ENCODE data around the gene PPFIA3. TPM values are rescaled to one million over a fixed set of nuclear protein-coding genes. Genes with fewer than 3 reads are reported as not detected.

The PPFIA3 gene
- total and polyA plus RNA-seq, 2 donors (not counting 1 experiment from before 2014, with no cell fraction given) = 2.1 to 3.4 TPM

DNA sequence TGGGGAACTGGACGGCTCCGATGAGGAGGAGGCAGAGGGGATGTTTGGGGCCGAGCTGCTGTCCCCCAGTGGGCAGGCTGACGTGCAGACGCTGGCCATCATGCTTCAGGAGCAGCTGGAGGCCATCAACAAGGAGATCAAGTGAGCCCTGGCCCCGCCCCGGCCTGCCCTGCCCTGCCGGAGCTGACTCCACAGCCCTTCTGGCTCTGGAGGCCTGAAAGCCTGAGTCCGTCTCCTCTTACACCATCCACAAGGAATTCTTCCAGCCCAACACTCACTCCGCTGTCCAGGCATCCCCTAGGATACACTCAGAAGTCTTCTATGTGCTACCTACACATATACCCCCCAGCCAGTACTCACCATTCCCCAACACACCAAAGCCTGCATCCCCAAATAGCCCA is 17.4 kb downstream of the PPFIA3 start:
- Histone ChIP-seq H3K9ac (ENCODE audit: low read length) (no peak overlapping the region), H4K20me1 (ENCODE audit: control insufficient read depth, insufficient read depth, low read length, poor library complexity, severe bottlenecking) (no peaks in the 10 kb centered on the region), H2AFZ (ENCODE audit: insufficient read depth, low read depth, low read length, poor library complexity, severe bottlenecking) (no peak overlapping the region), H3K4me3 (ENCODE audit: control extremely low read depth in 1 of 5, extremely low read depth in 1 of 5, insufficient read depth in 1 of 5, low read depth in 2 of 5, low read length in 4 of 5) (no peak overlapping the region), H3K4me1 (ENCODE audit: control insufficient read depth in 2 of 2, insufficient read depth in 2 of 2, low read length in 2 of 2) (peaks cover 6 to 11% of the 10 kb centered on the region in 2 donors), H3K79me2 (ENCODE audit: control insufficient read depth, insufficient read depth, low read length) (no peaks in the 10 kb centered on the region), H3K27ac (ENCODE audit: low read length in 2 of 2) (no peak overlapping the region), H3K27me3 (replicated peaks in 1 of 4; ENCODE audit: control extremely low read depth in 1 of 4, control insufficient read depth in 3 of 4, insufficient read depth in 4 of 4, low read length in 3 of 4) (peaks cover 0 to 35% (median 7%) of the 10 kb centered on the region in 4 experiments), H3K4me2 (replicated peaks; ENCODE audit: low read depth, low read length, poor library complexity, severe bottlenecking) (no peak overlapping the region), H3K9me3 (ENCODE audit: control extremely low read depth in 1 of 3, control insufficient read depth in 2 of 3, insufficient read depth in 1 of 3, low read length in 2 of 3) (peaks cover 0 to 24% (median 2%) of the 10 kb centered on the region in 3 donors), H3K36me3 (replicated peaks in 1 of 2; ENCODE audit: control extremely low read depth in 1 of 2, control insufficient read depth in 1 of 2, extremely low read depth in 1 of 2, insufficient read depth in 2 of 2, low read length in 1 of 2) (no peaks in the 10 kb centered on the region)
- Mint-ChIP-seq H3K4me1 (peaks cover 9% of the 10 kb centered on the region), H3K9me3 (ENCODE audit: insufficient read depth) (no peaks in the 10 kb centered on the region), H3K27me3 (peaks cover 39% of the 10 kb centered on the region), H3K27ac (no peak overlapping the region), H3K4me3 (no peak overlapping the region)
- no peak for TF ChIP-seq EZH2 (IDR thresholded peaks at IDR 0.05; ENCODE audit: borderline replicate concordance, insufficient read depth, low read depth, low read length, poor library complexity, severe bottlenecking)
- TF ChIP-seq, protein P1, sequence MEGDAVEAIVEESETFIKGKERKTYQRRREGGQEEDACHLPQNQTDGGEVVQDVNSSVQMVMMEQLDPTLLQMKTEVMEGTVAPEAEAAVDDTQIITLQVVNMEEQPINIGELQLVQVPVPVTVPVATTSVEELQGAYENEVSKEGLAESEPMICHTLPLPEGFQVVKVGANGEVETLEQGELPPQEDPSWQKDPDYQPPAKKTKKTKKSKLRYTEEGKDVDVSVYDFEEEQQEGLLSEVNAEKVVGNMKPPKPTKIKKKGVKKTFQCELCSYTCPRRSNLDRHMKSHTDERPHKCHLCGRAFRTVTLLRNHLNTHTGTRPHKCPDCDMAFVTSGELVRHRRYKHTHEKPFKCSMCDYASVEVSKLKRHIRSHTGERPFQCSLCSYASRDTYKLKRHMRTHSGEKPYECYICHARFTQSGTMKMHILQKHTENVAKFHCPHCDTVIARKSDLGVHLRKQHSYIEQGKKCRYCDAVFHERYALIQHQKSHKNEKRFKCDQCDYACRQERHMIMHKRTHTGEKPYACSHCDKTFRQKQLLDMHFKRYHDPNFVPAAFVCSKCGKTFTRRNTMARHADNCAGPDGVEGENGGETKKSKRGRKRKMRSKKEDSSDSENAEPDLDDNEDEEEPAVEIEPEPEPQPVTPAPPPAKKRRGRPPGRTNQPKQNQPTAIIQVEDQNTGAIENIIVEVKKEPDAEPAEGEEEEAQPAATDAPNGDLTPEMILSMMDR (IDR thresholded peaks at IDR 0.05) = no peak
- CTCF ChIA-PET = no interaction called here
- 94% methylated on average over 10 of the region's 10 CpGs for WGBS (ENCODE audit: insufficient coverage)
- intact Hi-C loops (cut with micrococcal nuclease) = no loop called here
- POLR2A ChIA-PET = no interaction called here
- ATAC-seq (ENCODE audit: low read depth) (no peak), DNase-seq (no peak)

DNA sequence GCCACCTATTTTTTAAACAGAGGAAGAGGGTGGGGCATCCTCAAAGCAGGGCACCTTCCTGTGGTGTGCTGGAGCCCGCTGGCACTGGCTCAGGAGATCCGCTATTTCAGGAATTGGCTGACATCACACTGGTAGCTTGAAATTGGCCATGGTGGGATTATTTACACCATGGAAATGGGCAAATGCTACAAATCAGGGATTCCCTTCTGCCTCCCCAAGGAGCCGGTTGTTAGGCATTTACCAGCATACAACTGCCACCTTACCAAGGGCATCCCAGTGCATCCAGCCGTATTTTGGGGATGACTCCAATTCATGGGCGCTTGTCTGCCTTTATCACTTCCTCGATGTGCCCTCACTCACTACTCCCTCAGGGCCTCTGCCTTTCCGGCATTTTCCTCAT is 21.6 kb downstream of the PPFIA3 start:
- Histone ChIP-seq H3K9ac (ENCODE audit: low read length) (no peak overlapping the region), H3K9me3 (ENCODE audit: control extremely low read depth in 1 of 3, control insufficient read depth in 2 of 3, insufficient read depth in 1 of 3, low read length in 2 of 3) (peaks cover 0 to 16% (median 0%) of the 10 kb centered on the region in 3 donors), H3K4me1 (ENCODE audit: control insufficient read depth in 2 of 2, insufficient read depth in 2 of 2, low read length in 2 of 2) (peaks cover 12 to 13% of the 10 kb centered on the region in 2 donors), H4K20me1 (ENCODE audit: control insufficient read depth, insufficient read depth, low read length, poor library complexity, severe bottlenecking) (no peaks in the 10 kb centered on the region), H3K79me2 (ENCODE audit: control insufficient read depth, insufficient read depth, low read length) (no peaks in the 10 kb centered on the region), H3K27me3 (replicated peaks in 1 of 4; ENCODE audit: control extremely low read depth in 1 of 4, control insufficient read depth in 3 of 4, insufficient read depth in 4 of 4, low read length in 3 of 4) (peaks cover 0 to 41% (median 8%) of the 10 kb centered on the region in 4 experiments), H2AFZ (ENCODE audit: insufficient read depth, low read depth, low read length, poor library complexity, severe bottlenecking) (no peak overlapping the region), H3K36me3 (replicated peaks in 1 of 2; ENCODE audit: control extremely low read depth in 1 of 2, control insufficient read depth in 1 of 2, extremely low read depth in 1 of 2, insufficient read depth in 2 of 2, low read length in 1 of 2) (no peaks in the 10 kb centered on the region), H3K4me3 (ENCODE audit: control extremely low read depth in 1 of 5, extremely low read depth in 1 of 5, insufficient read depth in 1 of 5, low read depth in 2 of 5, low read length in 4 of 5) (no peak overlapping the region), H3K4me2 (replicated peaks; ENCODE audit: low read depth, low read length, poor library complexity, severe bottlenecking) (no peak overlapping the region), H3K27ac (ENCODE audit: low read length in 2 of 2) (no peak overlapping the region)
- TF ChIP-seq, protein P1 (IDR thresholded peaks at IDR 0.05) = no peak
- TF ChIP-seq EZH2 (IDR thresholded peaks at IDR 0.05; ENCODE audit: borderline replicate concordance, insufficient read depth, low read depth, low read length, poor library complexity, severe bottlenecking) = no peak
- H3K27me3 Mint-ChIP-seq = peaks cover 36% of the 10 kb centered on the region
- no peak overlapping the region for H3K4me3 Mint-ChIP-seq
- no peak for DNase-seq
- no peak overlapping the region for H3K27ac Mint-ChIP-seq
- ChIA-PET POLR2A (no interaction called here), CTCF (no interaction called here)
- H3K4me1 Mint-ChIP-seq = peaks cover 10% of the 10 kb centered on the region
- intact Hi-C loops (cut with micrococcal nuclease) = loop anchor here (10.0 kb wide), 1 partner anchor 64 kb away; no protein-coding TSS in a partner anchor
- WGBS (ENCODE audit: insufficient coverage) = 77% methylated on average over 6 of the region's 7 CpGs
- no peaks in the 10 kb centered on the region for H3K9me3 Mint-ChIP-seq (ENCODE audit: insufficient read depth)
- ATAC-seq (ENCODE audit: low read depth) = no peak
